ENCODE measurements around the gene SLC35D2. TPM values are rescaled to one million over a fixed set of nuclear protein-coding genes. Genes with fewer than 3 reads are reported as not detected.
"Not testable (repeated sequence)": the region's sequence is repeated elsewhere in the genome, so short reads cannot be mapped to it uniquely, and the experiment has no call there.

The SLC35D2 gene
- total RNA-seq, 4 donors from 2014 or later: 39.1 to 53.3 (median 46.1) TPM

- intact Hi-C loops (cut with DNase I): no loop called here
- TF ChIP-seq POLR2A (IDR thresholded peaks at IDR 0.05): no peak
- no peak for TF ChIP-seq CTCF (IDR thresholded peaks at IDR 0.05)
- no peak for DNase-seq
- Histone ChIP-seq H3K27ac (no peak overlapping the region), H3K4me1 (no peaks in the 10 kb centered on the region), H3K36me3 (peaks cover 17 to 29% of the 10 kb centered on the region in 2 donors), H3K9me3 (no peaks in the 10 kb centered on the region), H3K4me3 (replicated peaks in 1 of 3) (no peak overlapping the region), H3K27me3 (no peaks in the 10 kb centered on the region)
- 96 to 99% methylated on average over 6 of the region's 6 CpGs for WGBS, 2 donors
Observed at GRCh38 chr9:96361668-96362067, 21.8 kb downstream of the SLC35D2 start.

GRCh38 chr9:96360976-96361375 lies 22.5 kb downstream of the SLC35D2 start:
- Histone ChIP-seq H3K27ac (no peak overlapping the region), H3K4me1 (no peaks in the 10 kb centered on the region), H3K4me3 (replicated peaks in 1 of 3) (no peak overlapping the region), H3K36me3 (peaks cover 22 to 29% of the 10 kb centered on the region in 2 donors), H3K9me3 (no peaks in the 10 kb centered on the region), H3K27me3 (no peaks in the 10 kb centered on the region)
- intact Hi-C loops (cut with DNase I): no loop called here
- WGBS, 2 donors: 90 to 92% methylated on average over 2 of the region's 2 CpGs
- TF ChIP-seq CTCF (IDR thresholded peaks at IDR 0.05) (no peak), POLR2A (IDR thresholded peaks at IDR 0.05) (no peak)
- no peak for DNase-seq

- H3K9me3 ChIP-seq; H3K4me1 ChIP-seq; DNase-seq; H3K4me3 ChIP-seq (replicated peaks in 1 of 3); intact Hi-C loops (cut with DNase I); H3K27ac ChIP-seq; H3K27me3 ChIP-seq: not testable (repeated sequence)
- peaks cover 25 to 29% of the 10 kb centered on the region in 2 donors for H3K36me3 ChIP-seq
- 97 to 98% methylated on average over 6 of the region's 6 CpGs for WGBS, 2 donors
Observed at GRCh38 chr9:96360523-96360922, 23.0 kb downstream of the SLC35D2 start.

- no peak for DNase-seq
- H3K4me1 ChIP-seq: no peaks in the 10 kb centered on the region
- intact Hi-C loops (cut with DNase I): no loop called here
- 89 to 91% methylated on average over 1 of the region's 1 CpG for WGBS, 2 donors
- no peaks in the 10 kb centered on the region for H3K27me3 ChIP-seq
- no peak overlapping the region for H3K27ac ChIP-seq
- no peak for TF ChIP-seq CTCF (IDR thresholded peaks at IDR 0.05)
- no peak for TF ChIP-seq POLR2A (IDR thresholded peaks at IDR 0.05)
- H3K4me3 ChIP-seq (replicated peaks in 1 of 3): no peak overlapping the region
- H3K9me3 ChIP-seq: no peaks in the 10 kb centered on the region
- H3K36me3 ChIP-seq: peaks cover 0 to 2% of the 10 kb centered on the region in 2 donors
Observed at GRCh38 chr9:96350866-96351265, 32.6 kb downstream of the SLC35D2 start.

GRCh38 chr9:96348261-96348660 lies 35.2 kb downstream of the SLC35D2 start:
- 96 to 97% methylated on average over 5 of the region's 5 CpGs for WGBS, 2 donors
- TF ChIP-seq CTCF (IDR thresholded peaks at IDR 0.05) (no peak), POLR2A (IDR thresholded peaks at IDR 0.05) (no peak)
- intact Hi-C loops (cut with DNase I): no loop called here

GRCh38 chr9:96345551-96345950 lies 38.0 kb downstream of the SLC35D2 start:
- H3K4me3 ChIP-seq (replicated peaks in 1 of 3): no peak overlapping the region
- no peak overlapping the region for H3K27ac ChIP-seq
- intact Hi-C loops (cut with DNase I): no loop called here
- H3K9me3 ChIP-seq: no peaks in the 10 kb centered on the region
- no peak for TF ChIP-seq CTCF (IDR thresholded peaks at IDR 0.05)
- TF ChIP-seq POLR2A (IDR thresholded peaks at IDR 0.05): no peak
- no peak for DNase-seq
- WGBS, 2 donors: 90 to 92% methylated on average over 9 of the region's 9 CpGs
- no peaks in the 10 kb centered on the region for H3K36me3 ChIP-seq
- H3K4me1 ChIP-seq: peaks cover 0 to 11% of the 10 kb centered on the region in 2 donors
- H3K27me3 ChIP-seq: no peaks in the 10 kb centered on the region

More at GRCh38 chr9:96348261-96348660, 35.2 kb downstream of the SLC35D2 start:
- Histone ChIP-seq H3K27me3 (no peaks in the 10 kb centered on the region), H3K9me3 (no peaks in the 10 kb centered on the region), H3K4me3 (replicated peaks in 1 of 3) (no peak overlapping the region), H3K27ac (no peak overlapping the region), H3K4me1 (peaks cover 0 to 11% of the 10 kb centered on the region in 2 donors), H3K36me3 (no peaks in the 10 kb centered on the region)
- no peak for DNase-seq
